K562 (cell line): ENCODE measurements around the gene GIMAP6. TPM values are rescaled to one million over a fixed set of nuclear protein-coding genes. Genes with fewer than 3 reads are reported as not detected.

ENCODE experiments used
- ATAC-seq: fragments of 200-7000 bp; cut with Tn5 transposase; 3 replicates; pipeline ENCODE4 v1.9.1; 2020; ENCODE audit warnings: moderate library complexity
- BruUV-seq: library from RNA; stranded (reverse); fragments of 400-500 nt; replicated peaks from 2 replicates; lab custom pipeline; 2021; lab: Mats Ljungman, UMichigan
- CTCF ChIA-PET: fragments of 300-600 bp; formaldehyde crosslinking; extraction: SDS; loops from one replicate; lab custom pipeline; 2021; ENCODE audit warnings: low intra/inter-chr PET ratio; lab: Yijun Ruan, JAX
- POLR2A ChIA-PET: fragments of 300-600, 350-650 bp; sonication (Branson Sonifier 250); formaldehyde crosslinking; extraction: SDS; loops from one replicate; lab custom pipeline; 2021; ENCODE audit warnings: antibody characterized with exemption, inconsistent platforms; lab: Yijun Ruan, JAX
- DNase-seq, 4 experiments: peaks; one replicate each; pipeline versions ENCODE4 v3.0.0 to v3.0.0-alpha.2; 2011 to 2018; ENCODE audit warnings: low spot score in 3 of 4, mixed read lengths in 3 of 4; ENCODE audit errors: extremely low read depth in 1 of 4
- FAIRE-seq: peaks from 2 replicates; lab custom pipeline; 2011; peaks lifted over from hg19 to GRCh38; lab: Jason Lieb, UNC
- H2AFZ ChIP-seq: 2 replicates; pipeline ENCODE4 v1.6.0; 2011; ENCODE audit warnings: low read depth, low read length, control low read depth, inconsistent platforms
- H3K27ac ChIP-seq: fragments of 200-600 bp; 3 replicates; pipeline ENCODE4 v1.8.0; 2011; ENCODE audit warnings: low read depth, mild to moderate bottlenecking, control low read depth, inconsistent platforms, low read length, moderate library complexity, mixed read lengths; ENCODE audit errors: extremely low read depth
- H3K27me3 ChIP-seq, 2 experiments: fragments of 300-600 bp in 1 of 2; 2 replicates in 1 of 2; 3 replicates in 1 of 2; pipeline versions ENCODE4 v1.6.0 to v1.8.0; 2011; ENCODE audit warnings: inconsistent platforms in 2 of 2, low read length in 2 of 2, mild to moderate bottlenecking in 1 of 2, mixed read lengths in 1 of 2, moderate library complexity in 1 of 2; ENCODE audit not compliant: control insufficient read depth in 2 of 2, insufficient read depth in 2 of 2
- H3K36me3 ChIP-seq: fragments of 300-600 bp; 3 replicates; pipeline ENCODE4 v1.8.0; 2011; ENCODE audit warnings: mild to moderate bottlenecking, low read length, inconsistent platforms; ENCODE audit not compliant: control insufficient read depth, insufficient read depth
- H3K4me1 ChIP-seq, 2 experiments: fragments of 200-600 bp in 1 of 2; replicated peaks in 1 of 2; 2 replicates in 1 of 2; 3 replicates in 1 of 2; pipeline versions ENCODE4 v1.5.1 to v1.8.0; 2011; ENCODE audit warnings: inconsistent platforms in 2 of 2, low read length in 2 of 2, mild to moderate bottlenecking in 1 of 2, mixed read lengths in 1 of 2, moderate library complexity in 1 of 2; ENCODE audit not compliant: control insufficient read depth in 2 of 2, insufficient read depth in 2 of 2
- H3K4me2 ChIP-seq: 2 replicates; pipeline ENCODE4 v1.6.1; 2011; ENCODE audit warnings: low read length, control low read depth, inconsistent platforms, mixed read lengths; ENCODE audit not compliant: insufficient read depth
- H3K4me3 ChIP-seq: fragments of 200-600 bp; sonication (generic), shearing (Covaris generic); 2 replicates; pipeline ENCODE4 v1.5.1; 2016; ENCODE audit warnings: control low read depth, inconsistent platforms
- H3K79me2 ChIP-seq: fragments of 200-600 bp; 3 replicates; pipeline ENCODE4 v1.8.0; 2011; ENCODE audit warnings: low read length, inconsistent platforms; ENCODE audit not compliant: control insufficient read depth, insufficient read depth
- H3K9ac ChIP-seq, 2 experiments: 2 replicates each; pipeline versions ENCODE4 v1.6.0 to v1.6.1; 2011; ENCODE audit warnings: low read depth in 2 of 2, low read length in 2 of 2, control low read depth in 1 of 2, inconsistent platforms in 1 of 2, mild to moderate bottlenecking in 1 of 2, mixed read lengths in 1 of 2; ENCODE audit not compliant: insufficient read depth in 1 of 2
- H3K9me1 ChIP-seq: one replicate; pipeline ENCODE4 v1.6.0; 2011; ENCODE audit warnings: inconsistent platforms, mild to moderate bottlenecking, low read length, moderate library complexity; ENCODE audit not compliant: control insufficient read depth, insufficient read depth
- H3K9me3 ChIP-seq: replicated peaks from 2 replicates; pipeline ENCODE4 v1.5.1; 2011; ENCODE audit warnings: low read depth, low read length, inconsistent platforms; ENCODE audit not compliant: control insufficient read depth, insufficient read depth
- H4K20me1 ChIP-seq: replicated peaks from 2 replicates; pipeline ENCODE4 v1.6.1; 2011; ENCODE audit warnings: low read length, inconsistent platforms, mixed read lengths; ENCODE audit not compliant: control insufficient read depth, insufficient read depth
- HDAC3 ChIP-seq: fragments of 450-650 bp; IDR thresholded peaks from 2 replicates; pipeline ENCODE4 v1.6.1; 2018; ENCODE audit warnings: borderline replicate concordance, mild to moderate bottlenecking, moderate library complexity; ENCODE audit not compliant: partially characterized antibody
- MITF ChIP-seq: IDR thresholded peaks from 2 replicates; pipeline ENCODE4 v1.6.1; 2014; ENCODE audit warnings: antibody characterized with exemption
- XRCC5 ChIP-seq: fragments of 200-400 bp; formaldehyde crosslinking; IDR thresholded peaks from 2 replicates; pipeline ENCODE4 v1.6.1; 2017; ENCODE audit warnings: low read depth, mild to moderate bottlenecking, low read length
- ZBTB17 ChIP-seq: fragments of 450-650 bp; formaldehyde crosslinking; IDR thresholded peaks from 2 replicates; pipeline ENCODE4 v1.4.0; 2020; ENCODE audit warnings: mild to moderate bottlenecking
- WGBS: fragments of 100-300 bp; shearing (Covaris generic); methylation state at CpG from one replicate; pipeline ENCODE4 v1.1.6; 2016; ENCODE audit warnings: low coverage, mixed read lengths; ENCODE audit not compliant: insufficient coverage; ENCODE audit errors: missing lambda C conversion rate; 5-methylcytosine and 5-hydroxymethylcytosine counted together
- in situ Hi-C: fragments of 300-500 bp; cut with MboI; formaldehyde crosslinking; loops from 4 replicates; pipeline ENCODE4 v1.15.0; 2018; ENCODE audit warnings: inconsistent platforms, mixed read lengths
- intact Hi-C: fragments of 100-400 bp; cut with micrococcal nuclease; formaldehyde crosslinking; loops from 2 replicates; pipeline ENCODE4 v1.14.2; 2022
- polyA plus RNA-seq, 8 experiments: library from polyadenylated mRNA; depleted of rRNA in 4 of 8; stranded (reverse) in 5 of 8; unstranded in 3 of 8; fragments of >200 nt; fragmentation: Nextera tagmentation in 2 of 8; fragmentation: Illumina TruSeq in 1 of 8; extraction: Ambion mirVana in 2 of 8; extraction: Trizol in 1 of 8; gene quantifications; 2 replicates each; pipeline versions ENCODE4 v1.2.1 to v1.2.3, GENCODE V29; 2011 to 2014; ENCODE audit warnings: inconsistent platforms in 1 of 8, missing spikeins in 1 of 8
- total RNA-seq, 7 experiments: library from RNA; depleted of rRNA in 6 of 7; stranded (reverse); fragments of >200 nt in 6 of 7; fragmentation: Illumina TruSeq in 2 of 7; extraction: Trizol in 2 of 7; gene quantifications; 2 replicates each; pipeline versions ENCODE4 v1.2.1 to v1.2.3, GENCODE V29; 2011 to 2021; ENCODE audit warnings: low replicate concordance in 1 of 7

Gene GIMAP6
- total and polyA plus RNA-seq, 9 of the 15 experiments (the other 6 are each of a cell fraction or from before 2014, with no cell fraction given) = 0.04 to 0.45 (median 0.18) TPM

DNA sequence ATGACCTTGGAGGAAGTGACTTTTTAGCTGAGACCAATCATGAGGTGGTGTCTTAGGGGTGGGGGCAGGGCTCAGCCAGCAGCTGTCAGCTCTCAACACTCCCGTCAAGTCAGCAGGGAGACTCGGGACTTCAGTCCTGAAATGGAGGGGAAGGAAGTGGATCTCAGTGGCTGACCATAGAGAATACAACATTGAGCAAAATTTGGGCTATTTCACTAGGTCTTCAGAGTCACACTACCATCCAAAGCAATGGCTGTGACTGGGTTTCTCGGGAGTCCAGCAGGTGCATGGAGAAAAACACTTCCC lies 16.8 kb upstream of the GIMAP6 start:
- no peaks in the 10 kb centered on the region for H3K27me3 ChIP-seq
- ATAC-seq = no peak
- TF ChIP-seq MITF = no peak
- TF ChIP-seq ZBTB17 (CRISPR knock-in tag) = no peak
- TF ChIP-seq XRCC5 = no peak
- no peak for TF ChIP-seq HDAC3
- H3K27ac ChIP-seq = no peak overlapping the region
- no peak for FAIRE-seq
- 2% methylated on average over 3 of the region's 3 CpGs for WGBS
- H3K4me3 ChIP-seq = no peak overlapping the region
- H3K79me2 ChIP-seq = no peaks in the 10 kb centered on the region
- no peaks in the 10 kb centered on the region for H3K9me1 ChIP-seq
- DNase-seq = no peak
- no peaks in the 10 kb centered on the region for H3K4me1 ChIP-seq
- no peaks in the 10 kb centered on the region for H3K36me3 ChIP-seq
- in situ Hi-C loops = no loop called here
- ChIA-PET CTCF (no interaction called here), POLR2A (interaction anchor here (0.7 kb wide), 1 partner anchor 9 kb away, joined by 3 read pairs; no protein-coding TSS in a partner anchor)
- no peak overlapping the region for H2AFZ ChIP-seq
- no peak overlapping the region for H3K4me2 ChIP-seq
- no peak overlapping the region for H3K9ac ChIP-seq
- no peaks in the 10 kb centered on the region for H3K9me3 ChIP-seq
- H4K20me1 ChIP-seq = no peaks in the 10 kb centered on the region
- no TSS peak for BruUV-seq
- intact Hi-C loops = no loop called here
